Stimulated activated CD4-positive, alpha-beta T cell treated with anti-CD3 and anti-CD28 coated beads, TNF-alpha, amount 100 ng/mL, for 1 hour (primary cell): ENCODE measurements around the gene THSD7B.

ENCODE experiments used
- DNase-seq, 3 donors: peaks; one replicate each; pipeline ENCODE4 v3.0.0-alpha.2; 2020; ENCODE audit warnings: low read depth in 3 of 3, low spot score in 1 of 3

The THSD7B gene

DNA sequence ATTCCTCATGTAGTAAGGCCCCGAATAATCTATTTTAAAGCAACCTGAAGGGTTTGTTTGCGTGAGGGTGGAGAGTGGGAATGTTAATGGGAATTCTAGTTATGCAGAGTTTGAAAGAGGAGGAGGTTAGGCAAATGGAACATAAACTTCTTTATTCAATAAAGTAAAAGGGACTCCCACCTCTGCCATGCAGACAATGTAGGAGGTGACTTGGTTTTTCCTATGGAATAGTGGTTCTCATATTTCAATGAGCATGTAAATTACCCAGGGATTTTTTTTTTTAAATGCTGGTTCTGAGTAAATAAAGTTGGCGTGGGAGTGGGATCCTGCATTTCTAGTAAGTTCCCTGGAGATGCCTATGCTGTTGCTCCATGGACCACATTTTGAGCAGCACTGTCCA, 367.9 kb downstream of the THSD7B start:
- no peak for DNase-seq

GRCh38 chr2:137138263-137138662, 372.9 kb downstream of the THSD7B start:
- DNase-seq = no peak

DNA sequence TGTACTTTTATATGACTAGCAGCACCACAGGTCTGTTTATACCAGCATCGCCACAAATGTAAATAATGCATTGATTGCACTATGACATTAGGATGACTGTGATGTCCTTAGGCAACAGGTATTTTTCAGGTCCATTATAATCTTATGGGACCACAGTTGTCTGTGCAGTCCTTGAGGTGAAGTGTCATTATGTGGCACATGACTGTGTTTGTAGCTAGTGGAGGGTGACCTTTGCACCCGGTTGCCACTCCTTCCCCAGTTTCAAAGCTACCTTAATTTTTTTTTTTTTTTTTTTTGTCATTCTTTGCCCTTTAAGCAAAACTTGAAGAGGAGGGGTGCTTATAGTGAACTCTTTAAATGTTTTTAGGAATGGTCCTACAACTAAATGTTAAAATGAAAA, 386.4 kb downstream of the THSD7B start:
- no peak for DNase-seq

DNA sequence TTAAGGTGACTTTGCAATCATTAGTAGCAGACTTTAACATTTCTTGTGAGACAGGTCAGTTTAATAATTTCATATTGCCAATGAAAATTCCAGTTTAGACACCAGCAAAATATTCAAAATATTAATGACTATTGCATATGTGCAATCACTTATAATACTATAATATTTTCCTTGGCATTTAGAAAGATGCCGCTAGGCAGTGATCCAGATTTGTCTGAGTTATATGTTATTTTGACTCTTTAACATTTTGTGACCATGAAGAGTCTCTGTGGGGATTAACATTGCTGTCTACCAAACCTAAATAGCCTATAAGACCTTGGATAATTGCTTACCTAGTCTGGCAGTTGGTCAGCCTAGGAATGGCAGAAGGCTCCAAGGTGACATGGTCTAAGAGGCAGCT, 389.6 kb downstream of the THSD7B start:
- no peak for DNase-seq

DNA sequence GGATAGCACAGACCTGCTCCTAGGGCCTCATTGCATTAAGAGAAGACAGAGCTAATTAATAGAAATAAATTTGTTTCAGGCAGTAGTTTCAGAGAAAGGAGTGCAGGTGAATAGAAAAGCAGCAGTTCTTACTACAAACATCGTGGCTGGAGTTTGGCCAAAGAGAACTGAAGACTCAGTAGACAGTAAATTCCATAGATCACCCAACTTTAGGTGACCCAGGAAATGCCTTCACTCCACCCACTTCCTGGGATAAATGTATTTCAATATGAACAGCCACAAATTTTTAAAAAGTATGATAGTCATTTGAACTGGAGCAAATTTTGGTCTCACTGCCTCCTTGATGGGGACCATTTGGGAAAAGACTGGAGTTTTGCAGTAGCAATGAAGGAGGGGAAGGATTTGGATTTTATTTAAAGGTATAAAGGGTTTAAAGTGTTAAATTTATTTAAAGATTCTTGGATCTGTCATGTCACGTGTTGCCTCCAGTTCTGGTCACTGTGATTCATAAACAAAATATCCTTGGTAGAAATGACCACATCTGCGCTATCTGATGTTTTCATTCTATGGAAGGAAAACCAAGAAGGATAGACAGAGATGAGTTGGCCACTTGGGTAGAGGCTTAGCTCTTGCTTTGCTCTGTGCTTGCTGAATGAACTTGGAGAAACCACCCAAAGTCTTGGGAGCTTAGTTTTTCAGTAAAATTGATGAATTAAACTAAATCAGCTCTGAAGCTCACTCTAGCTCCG, 390.2 kb downstream of the THSD7B start:
- no peak for DNase-seq

GRCh38 chr2:137156221-137156844, 391.0 kb downstream of the THSD7B start:
- no peak for DNase-seq

DNA sequence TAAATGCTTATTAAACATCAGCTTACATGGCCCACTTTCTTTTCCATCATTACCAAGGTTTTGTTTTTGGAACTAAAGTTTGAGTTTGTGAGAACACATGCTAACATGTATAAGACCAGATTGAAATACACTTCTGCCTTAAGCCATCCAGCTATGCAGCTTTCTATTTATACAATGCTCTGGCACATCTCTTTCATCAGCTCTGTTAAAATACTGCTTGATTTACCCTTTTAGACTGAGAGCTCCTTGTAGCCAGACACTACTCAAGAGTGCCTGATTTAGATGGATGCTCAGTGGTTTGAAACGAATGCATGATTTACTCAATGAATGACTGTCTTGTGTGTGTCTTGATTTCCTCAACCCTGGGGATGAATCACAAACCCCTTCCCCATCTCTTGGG, 392.5 kb downstream of the THSD7B start:
- no peak for DNase-seq

- DNase-seq = no peak
Observed at GRCh38 chr2:137161250-137161649, 395.9 kb downstream of the THSD7B start.

- DNase-seq = no peak
Observed at GRCh38 chr2:137165968-137166367, 400.6 kb downstream of the THSD7B start.

DNA sequence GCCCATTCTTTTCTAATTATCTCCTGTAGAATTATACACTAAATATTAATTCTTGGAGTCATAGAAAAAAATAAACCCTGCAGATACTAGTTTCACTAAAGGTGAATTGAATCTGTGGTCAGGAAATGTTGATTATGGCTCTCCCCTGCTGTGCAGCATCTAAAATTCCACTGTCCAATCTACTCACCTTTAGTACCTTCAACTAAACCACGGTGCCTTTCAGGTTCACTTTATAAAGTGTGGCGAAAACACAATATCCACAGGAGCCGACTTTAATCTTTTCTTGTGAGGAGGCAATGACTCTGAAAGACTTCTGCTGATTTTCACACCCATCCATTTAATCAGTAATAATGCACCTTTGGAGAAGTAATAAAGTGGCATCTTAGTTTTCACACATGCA, 402.3 kb downstream of the THSD7B start:
- no peak for DNase-seq

DNA sequence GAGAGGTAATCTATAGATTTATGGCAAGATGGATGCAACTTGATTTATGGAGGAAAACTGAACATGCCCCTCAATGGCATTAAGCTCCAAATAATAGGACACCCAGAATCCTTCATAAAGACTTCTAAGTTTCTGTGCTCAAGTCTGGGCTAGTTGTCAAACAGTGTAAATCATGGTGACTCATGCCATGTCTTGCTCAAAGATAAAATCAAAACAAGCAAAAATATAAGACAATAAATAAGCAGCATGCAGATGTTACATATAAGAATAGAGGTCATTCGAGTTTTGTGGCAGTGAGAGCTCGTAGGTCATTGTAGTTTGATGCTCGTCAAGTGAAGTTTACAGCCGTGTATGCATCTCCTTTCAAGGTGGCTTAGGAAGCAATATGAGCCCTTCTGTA, 403.2 kb downstream of the THSD7B start:
- no peak for DNase-seq

- no peak for DNase-seq
Observed at GRCh38 chr2:137172162-137172561, 406.8 kb downstream of the THSD7B start.

- DNase-seq = no peak
Observed at GRCh38 chr2:137173463-137173862, 408.1 kb downstream of the THSD7B start.

GRCh38 chr2:137175246-137175645, 409.9 kb downstream of the THSD7B start:
- DNase-seq = no peak

DNA sequence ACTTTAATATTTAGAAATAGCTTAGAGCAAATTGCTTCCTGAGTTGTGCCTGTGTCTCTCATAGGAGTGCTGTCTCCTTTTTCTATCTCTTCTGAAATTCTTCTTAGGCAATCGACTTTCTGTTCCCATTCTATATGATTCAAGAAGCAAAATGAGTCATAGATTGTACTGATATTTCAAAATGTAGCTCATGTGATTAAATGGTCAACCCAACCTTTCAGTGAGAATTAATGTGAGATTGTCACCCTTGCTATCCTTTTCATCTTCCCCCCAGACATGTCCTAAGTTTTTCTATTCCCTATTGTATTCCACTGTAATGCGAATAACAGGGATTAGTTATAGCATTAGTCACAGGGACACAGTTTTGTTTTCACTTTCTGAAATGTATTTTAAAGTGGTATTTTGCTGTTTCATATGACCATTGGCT, 413.6 kb downstream of the THSD7B start:
- no peak for DNase-seq

DNA sequence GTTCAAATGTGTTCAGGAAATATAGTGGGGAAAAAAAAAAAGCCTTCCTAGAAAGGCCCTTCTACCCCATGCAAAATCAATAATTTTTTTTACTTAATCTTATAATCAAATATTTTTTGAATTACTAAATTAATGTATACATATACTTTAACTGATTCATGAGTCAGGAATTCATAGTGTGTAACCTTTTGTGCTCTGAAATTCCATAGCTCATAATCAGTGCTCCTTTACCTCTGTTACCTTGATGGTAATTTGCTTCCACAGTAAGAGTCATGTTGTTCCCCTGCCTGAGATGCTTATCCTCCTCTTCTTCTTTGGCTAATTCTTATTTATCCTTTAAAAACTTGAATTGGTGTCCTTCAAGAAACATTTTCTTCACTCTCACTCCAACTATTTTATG, 414.2 kb downstream of the THSD7B start:
- DNase-seq = no peak

- DNase-seq = no peak
Observed at GRCh38 chr2:137180012-137180411, 414.7 kb downstream of the THSD7B start.

- no peak for DNase-seq
Observed at GRCh38 chr2:137181370-137181769, 416.0 kb downstream of the THSD7B start.

DNA sequence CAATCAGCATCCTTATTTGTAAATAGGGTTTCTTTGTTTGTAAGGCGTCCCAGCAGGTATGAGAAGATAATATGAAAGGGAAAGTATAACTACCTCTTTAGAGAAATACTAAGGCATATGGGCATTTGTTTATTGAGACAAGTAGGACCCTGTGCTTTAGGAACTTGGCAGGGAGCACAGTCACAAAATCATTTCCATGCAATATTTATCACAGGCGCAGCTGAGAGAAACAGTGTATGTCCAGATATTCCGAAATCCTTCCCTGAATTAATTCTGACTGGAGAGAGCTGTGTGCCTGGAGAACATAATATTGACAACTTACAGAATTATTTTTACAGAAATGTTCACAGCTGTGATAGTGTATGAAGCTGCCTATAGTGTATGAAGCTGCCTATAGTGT, 416.7 kb downstream of the THSD7B start:
- DNase-seq = no peak

GRCh38 chr2:137183206-137183898, 418.0 kb downstream of the THSD7B start:
- DNase-seq = no peak

- DNase-seq = no peak
Observed at GRCh38 chr2:137185378-137186078, 420.2 kb downstream of the THSD7B start.

DNA sequence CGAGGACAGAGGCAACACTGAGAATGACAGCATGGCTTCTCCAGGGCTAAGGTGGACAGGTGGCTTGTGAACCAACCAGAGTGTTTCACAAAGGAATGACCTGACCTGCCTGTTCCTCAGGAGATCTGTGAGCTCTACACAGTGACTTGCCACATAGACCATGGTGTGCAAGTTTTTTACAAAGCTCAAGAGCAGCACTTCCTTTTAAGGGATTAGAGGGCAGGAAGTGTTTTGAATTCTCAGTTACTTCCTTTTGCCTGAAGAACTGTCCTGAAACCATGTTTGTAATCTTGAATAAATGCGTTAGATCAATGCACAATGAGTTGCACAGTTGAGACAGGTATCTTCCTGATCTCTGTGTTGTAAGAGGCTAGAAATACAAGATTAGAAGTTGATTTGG, 421.9 kb downstream of the THSD7B start:
- no peak for DNase-seq
